Bronchial epithelial cell (primary cell): ENCODE results near the gene CATSPER3. TPM values are rescaled to one million over a fixed set of nuclear protein-coding genes. Genes with fewer than 3 reads are reported as not detected.
A peak's percentile ranks its signal among the peaks of the same experiment; 100 is the strongest.

Experiments
- DNase-seq: peaks from one replicate; pipeline ENCODE4 v3.0.0-alpha.2; 2010; ENCODE audit warnings: low read depth
- FAIRE-seq: peaks from 2 replicates; lab custom pipeline; 2011; peaks lifted over from hg19 to GRCh38; lab: Jason Lieb, UNC
- H3K27me3 ChIP-seq: 2 replicates; pipeline ENCODE4 v1.5.1; 2011; ENCODE audit warnings: low read length; ENCODE audit not compliant: control insufficient read depth, insufficient read depth
- H3K36me3 ChIP-seq: 2 replicates; pipeline ENCODE4 v1.5.1; 2011; ENCODE audit warnings: low read length; ENCODE audit not compliant: control insufficient read depth, insufficient read depth
- H3K4me3 ChIP-seq: 2 replicates; pipeline ENCODE4 v1.5.1; 2011; ENCODE audit warnings: mild to moderate bottlenecking, low read depth, low read length, control low read depth
- CTCF ChIP-seq: IDR thresholded peaks from 2 replicates; pipeline ENCODE4 v1.5.1; 2011; ENCODE audit warnings: mild to moderate bottlenecking, moderate library complexity, low read length, control low read depth, inconsistent platforms; ENCODE audit not compliant: insufficient read depth, severe bottlenecking
- total RNA-seq: library from RNA; depleted of rRNA; stranded (reverse); fragments of >200 nt; gene quantifications from 2 replicates; pipeline ENCODE4 v1.2.1, GENCODE V29; 2014

CATSPER3 gene
- total RNA-seq, 1 donor from 2014 or later: under 0.01 TPM

- no peak for TF ChIP-seq CTCF
- peaks cover 17% of the 10 kb centered on the region for H3K27me3 ChIP-seq
- no peak for DNase-seq
- no peak overlapping the region for H3K4me3 ChIP-seq
- no peaks in the 10 kb centered on the region for H3K36me3 ChIP-seq
- FAIRE-seq: no peak
Observed at GRCh38 chr5:135038205-135038812, 70.6 kb downstream of the CATSPER3 start.

DNA sequence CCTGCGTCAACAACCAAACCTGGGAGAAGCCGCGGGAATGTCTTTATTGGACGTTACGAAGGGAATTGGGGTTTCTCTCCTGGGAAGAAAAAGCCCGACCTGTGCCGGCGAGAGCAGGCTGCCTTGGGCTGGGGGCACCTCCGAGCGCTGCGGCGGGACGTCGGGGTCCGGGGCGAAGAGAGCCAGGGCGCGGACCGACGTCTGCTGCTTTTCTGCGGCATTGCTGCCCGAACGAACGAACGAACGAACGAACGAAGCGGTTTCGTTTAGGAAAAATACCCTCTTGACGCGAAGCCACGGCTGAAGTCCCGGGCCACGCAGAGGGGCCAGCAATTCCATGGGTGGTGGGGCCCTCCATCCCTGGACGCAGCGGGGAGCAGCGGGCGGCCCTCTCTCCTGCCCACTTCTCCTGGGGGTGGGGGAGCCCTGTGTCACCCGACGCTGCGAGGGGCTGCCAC is 71.1 kb downstream of the CATSPER3 start:
- DNase-seq: no peak
- H3K27me3 ChIP-seq: peaks cover 17% of the 10 kb centered on the region
- no peak for TF ChIP-seq CTCF
- H3K36me3 ChIP-seq: no peaks in the 10 kb centered on the region
- FAIRE-seq: no peak
- H3K4me3 ChIP-seq: no peak overlapping the region

GRCh38 chr5:135039271-135040033 is 71.7 kb downstream of the CATSPER3 start:
- Histone ChIP-seq H3K4me3 (peak overlapping the region; percentile 36), H3K36me3 (no peaks in the 10 kb centered on the region), H3K27me3 (peaks cover 17% of the 10 kb centered on the region)
- DNase-seq: peak; percentile 23
- no peak for FAIRE-seq
- TF ChIP-seq CTCF: no peak

DNA sequence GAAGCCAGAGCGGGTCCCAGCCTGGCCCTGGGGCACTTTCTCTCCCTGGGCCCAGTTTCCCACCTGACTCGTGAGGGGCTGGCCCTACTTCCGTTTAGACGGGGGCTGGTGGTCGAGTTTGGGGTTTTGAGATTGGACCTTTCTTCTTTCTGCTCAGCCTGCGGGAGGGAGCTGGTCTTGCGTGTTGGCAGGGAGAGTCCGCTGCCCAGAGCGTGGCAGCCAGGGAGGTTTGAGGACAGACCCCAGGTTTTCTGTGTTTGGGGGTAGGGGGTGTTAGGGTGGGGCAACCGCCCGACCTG is 72.3 kb downstream of the CATSPER3 start:
- peaks cover 17% of the 10 kb centered on the region for H3K27me3 ChIP-seq
- no peaks in the 10 kb centered on the region for H3K36me3 ChIP-seq
- DNase-seq (no peak), FAIRE-seq (no peak)
- no peak overlapping the region for H3K4me3 ChIP-seq
- TF ChIP-seq CTCF: no peak

- H3K36me3 ChIP-seq: no peaks in the 10 kb centered on the region
- no peak for DNase-seq
- no peak overlapping the region for H3K4me3 ChIP-seq
- no peak for TF ChIP-seq CTCF
- FAIRE-seq: no peak
- H3K27me3 ChIP-seq: peaks cover 17% of the 10 kb centered on the region
Observed at GRCh38 chr5:135040333-135041144, 72.8 kb downstream of the CATSPER3 start.
